Stomach (tissue), 9 donors: ENCODE results near the gene PLAGL2. TPM values are rescaled to one million over a fixed set of nuclear protein-coding genes. Genes with fewer than 3 reads are reported as not detected.
A peak's percentile ranks its signal among the peaks of the same experiment; 100 is the strongest.

Experiments used
- DNase-seq, 2 donors: peaks; one replicate each; pipeline versions ENCODE4 v3.0.0 to v3.0.0-alpha.2; 2013 to 2019
- H3K27ac ChIP-seq, 5 donors: fragments of 200-600 bp in 4 of 5; sonication (generic) in 4 of 5; one replicate each; pipeline ENCODE4 v1.5.1; 2013 to 2019; ENCODE audit warnings: mild to moderate bottlenecking in 1 of 5, moderate library complexity in 1 of 5
- H3K27me3 ChIP-seq, 3 donors: fragments of 200-600 bp; sonication (generic); one replicate each; pipeline ENCODE4 v1.5.1; 2017 to 2019; ENCODE audit warnings: mixed run types in 1 of 3
- H3K36me3 ChIP-seq, 4 donors: fragments of 200-600 bp; sonication (generic); 1 replicate in 3 of 4; 2 replicates in 1 of 4; pipeline ENCODE4 v1.5.1; 2016 to 2019
- H3K4me1 ChIP-seq, 4 donors: fragments of 200-600 bp; sonication (generic); one replicate each; pipeline ENCODE4 v1.5.1; 2016 to 2019
- H3K4me3 ChIP-seq, 4 donors: fragments of 200-600 bp; sonication (generic) in 3 of 4; one replicate each; pipeline ENCODE4 v1.5.1; 2016 to 2019; ENCODE audit warnings: mild to moderate bottlenecking in 1 of 4
- H3K9me3 ChIP-seq, 4 donors: fragments of 200-600 bp; sonication (generic); one replicate each; pipeline ENCODE4 v1.5.1; 2016 to 2019
- CTCF ChIP-seq, 7 experiments: fragments of 450-650 bp in 4 of 7; fragments of 200-600 bp in 3 of 7; sonication (generic) in 3 of 7; IDR thresholded peaks; one replicate each; pipeline ENCODE4 v1.5.1; 2016 to 2019; ENCODE audit warnings: antibody characterized with exemption in 7 of 7, control low read depth in 2 of 7, mild to moderate bottlenecking in 1 of 7
- EP300 ChIP-seq: sonication (generic); formaldehyde crosslinking; IDR thresholded peaks from one replicate; pipeline ENCODE4 v1.6.1; 2017; ENCODE audit warnings: antibody characterized with exemption
- POLR2A ChIP-seq, 4 donors: fragments of 450-650 bp; IDR thresholded peaks; one replicate each; pipeline ENCODE4 v1.6.1; 2016; ENCODE audit warnings: antibody characterized with exemption in 4 of 4, control low read depth in 2 of 4, mild to moderate bottlenecking in 1 of 4, moderate library complexity in 1 of 4
- POLR2AphosphoS5 ChIP-seq, 3 donors: sonication (generic); formaldehyde crosslinking; IDR thresholded peaks; one replicate each; pipeline ENCODE4 v1.6.1; 2016; ENCODE audit warnings: antibody characterized with exemption in 3 of 3
- WGBS, 5 donors: extraction: QIAGEN DNeasy Blood & Tissue Kit in 3 of 5; methylation state at CpG; one replicate each; pipeline versions ENCODE4 v1.1.5 to v1.1.7; 2013 to 2018; 5-methylcytosine and 5-hydroxymethylcytosine counted together
- intact Hi-C: fragments of 100-400 bp; cut with DNase I; formaldehyde crosslinking; loops from one replicate; pipeline ENCODE4 v1.15.1; 2023; ENCODE audit warnings: low total_unique reads
- polyA plus RNA-seq, 3 donors: library from polyadenylated mRNA; stranded (reverse); fragments of 200-250 nt; gene quantifications; one replicate each; pipeline ENCODE4 v1.2.3, GENCODE V29; 2013
- total RNA-seq, 5 donors: library from RNA; depleted of rRNA; stranded (reverse); fragments of >200 nt; gene quantifications; one replicate each; pipeline versions ENCODE4 v1.1.0 to v1.2.3, GENCODE V29; 2014 to 2016
- donor health status: healthy with polysubstance abuse.
- donor health status: Bipolar disorder and iron deficiency.
- donor health status: healthy.

The PLAGL2 gene
- total and polyA plus RNA-seq, 8 donors = 1.8 to 20.0 (median 4.4) TPM

- H3K9me3 ChIP-seq = no peaks in the 10 kb centered on the region
- DNase-seq = no peak
- peak overlapping the region; percentile 62 to 72 (median 68) for H3K4me3 ChIP-seq
- WGBS, 5 donors = 36 to 46% (median 42%) methylated on average over 10 to 14 of the region's 14 CpGs
- no peaks in the 10 kb centered on the region for H3K27me3 ChIP-seq
- H3K27ac ChIP-seq = peak overlapping the region; percentile 82 to 87 (median 83)
- H3K4me1 ChIP-seq = peaks cover 29 to 82% (median 49%) of the 10 kb centered on the region in 4 donors
- peaks cover 0 to 15% (median 13%) of the 10 kb centered on the region in 4 donors for H3K36me3 ChIP-seq
- intact Hi-C loops = no loop called here
- no peak for TF ChIP-seq POLR2A (IDR thresholded peaks at IDR 0.05)
- TF ChIP-seq CTCF (IDR thresholded peaks at IDR 0.05) = no peak
- TF ChIP-seq POLR2AphosphoS5 (IDR thresholded peaks at IDR 0.05) = no peak
- TF ChIP-seq EP300 = no peak
Observed at GRCh38 chr20:32190616-32191415, 16.7 kb downstream of the PLAGL2 start.

GRCh38 chr20:32189691-32190615, 17.6 kb downstream of the PLAGL2 start:
- Histone ChIP-seq H3K4me3 (peak overlapping the region; percentile 62 to 72 (median 68)), H3K36me3 (peaks cover 0 to 7% (median 4%) of the 10 kb centered on the region in 4 donors), H3K4me1 (peaks cover 28 to 73% (median 45%) of the 10 kb centered on the region in 4 donors), H3K27ac (peak overlapping the region; percentile 82 to 87 (median 83)), H3K27me3 (no peaks in the 10 kb centered on the region), H3K9me3 (no peaks in the 10 kb centered on the region)
- DNase-seq = peak; percentile 57 to 81
- intact Hi-C loops = no loop called here
- TF ChIP-seq CTCF (IDR thresholded peaks at IDR 0.05) (peak in 1 of 7 experiments; percentile 10), POLR2A (IDR thresholded peaks at IDR 0.05) (no peak)
- 3 to 16% (median 4%) methylated on average over 26 to 88 of the region's 88 CpGs for WGBS, 5 donors

GRCh38 chr20:32189123-32189410, 18.5 kb downstream of the PLAGL2 start:
- peak overlapping the region; percentile 62 to 72 (median 68) for H3K4me3 ChIP-seq
- no peak for DNase-seq
- H3K27ac ChIP-seq = peak overlapping the region in 2 of 5 donors; percentile 84 to 87
- TF ChIP-seq EP300 (no peak), CTCF (IDR thresholded peaks at IDR 0.05) (no peak), POLR2AphosphoS5 (IDR thresholded peaks at IDR 0.05) (no peak), POLR2A (IDR thresholded peaks at IDR 0.05) (no peak)
- no peaks in the 10 kb centered on the region for H3K27me3 ChIP-seq
- H3K9me3 ChIP-seq = no peaks in the 10 kb centered on the region
- intact Hi-C loops = no loop called here
- 77 to 94% (median 91%) methylated on average over 5 to 9 of the region's 9 CpGs for WGBS, 5 donors
- peaks cover 28 to 64% (median 42%) of the 10 kb centered on the region in 4 donors for H3K4me1 ChIP-seq
- H3K36me3 ChIP-seq = no peaks in the 10 kb centered on the region

GRCh38 chr20:32188376-32189122, 19.0 kb downstream of the PLAGL2 start:
- H3K4me3 ChIP-seq = peak overlapping the region; percentile 62 to 72 (median 68)
- TF ChIP-seq POLR2AphosphoS5 (IDR thresholded peaks at IDR 0.05) = no peak
- TF ChIP-seq EP300 = no peak
- no peak for TF ChIP-seq POLR2A (IDR thresholded peaks at IDR 0.05)
- no peak for TF ChIP-seq CTCF (IDR thresholded peaks at IDR 0.05)
- H3K36me3 ChIP-seq = no peaks in the 10 kb centered on the region
- peaks cover 28 to 59% (median 40%) of the 10 kb centered on the region in 4 donors for H3K4me1 ChIP-seq
- no peaks in the 10 kb centered on the region for H3K9me3 ChIP-seq
- 94 to 99% (median 98%) methylated on average over 17 of the region's 17 CpGs for WGBS, 5 donors
- H3K27me3 ChIP-seq = no peaks in the 10 kb centered on the region
- H3K27ac ChIP-seq = peak overlapping the region in 1 of 5 donors; percentile 84
- intact Hi-C loops = no loop called here
- no peak for DNase-seq
